22Rv1 (cell line): Measurements from ENCODE around the gene INTS1.

Experiments
- ZFX ChIP-seq: fragments of 450-650 bp; IDR thresholded peaks from 2 replicates; pipeline ENCODE4 v1.6.1; 2017; ENCODE audit warnings: antibody characterized with exemption, borderline replicate concordance
- TF ChIP-seq, protein P1 (sequence below): fragments of 450-650 bp; IDR thresholded peaks from 2 replicates; pipeline ENCODE4 v1.5.1; 2017; ENCODE audit warnings: mild to moderate bottlenecking

DNA sequence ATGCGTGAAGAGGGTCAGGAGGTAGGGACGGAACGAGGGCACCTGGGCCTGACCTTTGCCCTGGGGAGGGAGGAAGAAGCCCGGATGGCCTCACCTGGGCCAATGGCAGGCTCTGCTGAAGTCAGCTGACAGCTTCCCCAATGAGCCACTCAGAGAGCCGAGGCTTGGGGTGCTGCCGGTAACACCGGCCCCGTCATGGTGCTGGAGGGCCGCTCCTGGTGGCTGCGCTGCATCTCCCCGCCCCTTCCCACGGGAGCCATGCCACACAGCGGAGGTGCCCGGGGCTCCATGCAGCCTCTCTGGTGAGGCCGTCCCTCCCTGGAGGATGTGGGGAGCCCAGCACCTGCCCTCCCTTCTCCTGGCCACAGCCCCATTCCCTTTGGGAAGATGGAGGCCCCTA, 27.3 kb downstream of the INTS1 start:
- TF ChIP-seq, protein P1, sequence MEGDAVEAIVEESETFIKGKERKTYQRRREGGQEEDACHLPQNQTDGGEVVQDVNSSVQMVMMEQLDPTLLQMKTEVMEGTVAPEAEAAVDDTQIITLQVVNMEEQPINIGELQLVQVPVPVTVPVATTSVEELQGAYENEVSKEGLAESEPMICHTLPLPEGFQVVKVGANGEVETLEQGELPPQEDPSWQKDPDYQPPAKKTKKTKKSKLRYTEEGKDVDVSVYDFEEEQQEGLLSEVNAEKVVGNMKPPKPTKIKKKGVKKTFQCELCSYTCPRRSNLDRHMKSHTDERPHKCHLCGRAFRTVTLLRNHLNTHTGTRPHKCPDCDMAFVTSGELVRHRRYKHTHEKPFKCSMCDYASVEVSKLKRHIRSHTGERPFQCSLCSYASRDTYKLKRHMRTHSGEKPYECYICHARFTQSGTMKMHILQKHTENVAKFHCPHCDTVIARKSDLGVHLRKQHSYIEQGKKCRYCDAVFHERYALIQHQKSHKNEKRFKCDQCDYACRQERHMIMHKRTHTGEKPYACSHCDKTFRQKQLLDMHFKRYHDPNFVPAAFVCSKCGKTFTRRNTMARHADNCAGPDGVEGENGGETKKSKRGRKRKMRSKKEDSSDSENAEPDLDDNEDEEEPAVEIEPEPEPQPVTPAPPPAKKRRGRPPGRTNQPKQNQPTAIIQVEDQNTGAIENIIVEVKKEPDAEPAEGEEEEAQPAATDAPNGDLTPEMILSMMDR, result no peak
- TF ChIP-seq ZFX, result no peak
